Brain pericyte (primary cell): ENCODE measurements around the gene APLF.
A peak's percentile ranks its signal among the peaks of the same experiment; 100 is the strongest.

Experiments
- DNase-seq: peaks from one replicate; pipeline ENCODE4 v3.0.0-alpha.2; 2012; ENCODE audit warnings: low read depth, low spot score

APLF gene, protein sequence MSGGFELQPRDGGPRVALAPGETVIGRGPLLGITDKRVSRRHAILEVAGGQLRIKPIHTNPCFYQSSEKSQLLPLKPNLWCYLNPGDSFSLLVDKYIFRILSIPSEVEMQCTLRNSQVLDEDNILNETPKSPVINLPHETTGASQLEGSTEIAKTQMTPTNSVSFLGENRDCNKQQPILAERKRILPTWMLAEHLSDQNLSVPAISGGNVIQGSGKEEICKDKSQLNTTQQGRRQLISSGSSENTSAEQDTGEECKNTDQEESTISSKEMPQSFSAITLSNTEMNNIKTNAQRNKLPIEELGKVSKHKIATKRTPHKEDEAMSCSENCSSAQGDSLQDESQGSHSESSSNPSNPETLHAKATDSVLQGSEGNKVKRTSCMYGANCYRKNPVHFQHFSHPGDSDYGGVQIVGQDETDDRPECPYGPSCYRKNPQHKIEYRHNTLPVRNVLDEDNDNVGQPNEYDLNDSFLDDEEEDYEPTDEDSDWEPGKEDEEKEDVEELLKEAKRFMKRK

GRCh38 chr2:68467077-68467960, at the start of gene APLF, which contains the start of gene FBXO48:
Gene APLF (plus strand): TSS chr2:68467585. CDS start chr2:68467732, 147 bp downstream.
Gene FBXO48 (minus strand): TSS chr2:68467294. CDS start chr2:68465145, 2,149 bp downstream.
- DNase-seq: peak; percentile 96

DNA sequence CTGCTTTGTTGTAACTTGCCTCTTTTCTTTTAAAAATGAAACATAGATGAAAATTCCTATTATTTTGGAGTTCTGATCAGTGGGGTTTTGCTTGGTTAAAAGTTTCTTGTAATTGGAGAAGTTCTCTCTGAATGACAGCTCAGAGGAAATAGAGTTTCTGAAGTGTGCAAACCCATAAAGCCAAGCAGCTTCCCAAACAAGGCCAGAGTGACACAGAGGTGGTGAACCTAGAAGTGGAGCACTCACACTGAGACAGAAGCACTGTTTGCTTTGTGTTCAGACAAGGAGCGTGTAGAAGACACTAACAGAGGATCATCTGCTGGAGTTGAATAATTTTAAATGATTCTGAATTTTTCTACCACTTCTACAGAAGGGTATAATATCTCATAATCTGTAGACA, 49.5 kb upstream of the APLF start:
- DNase-seq: no peak

DNA sequence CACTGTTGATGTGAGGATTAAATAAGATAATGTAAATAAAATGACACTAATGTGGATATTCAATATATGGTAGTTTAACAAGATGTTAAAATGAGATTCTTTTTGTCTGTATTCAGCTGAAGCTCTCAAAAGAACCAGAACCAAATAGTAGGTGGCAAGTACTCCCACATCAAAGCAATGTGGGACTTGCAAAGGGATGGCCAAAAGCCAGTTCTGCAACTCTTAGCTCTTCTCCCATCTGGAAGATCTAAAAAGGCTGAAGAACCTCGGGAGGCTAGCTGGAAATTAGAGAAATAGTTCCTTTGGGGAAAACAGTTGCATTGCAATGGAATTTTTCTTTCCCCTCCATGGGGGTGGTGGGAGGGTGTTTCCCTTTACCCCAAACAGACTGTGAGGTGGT, 49.0 kb upstream of the APLF start:
- DNase-seq: no peak

DNA sequence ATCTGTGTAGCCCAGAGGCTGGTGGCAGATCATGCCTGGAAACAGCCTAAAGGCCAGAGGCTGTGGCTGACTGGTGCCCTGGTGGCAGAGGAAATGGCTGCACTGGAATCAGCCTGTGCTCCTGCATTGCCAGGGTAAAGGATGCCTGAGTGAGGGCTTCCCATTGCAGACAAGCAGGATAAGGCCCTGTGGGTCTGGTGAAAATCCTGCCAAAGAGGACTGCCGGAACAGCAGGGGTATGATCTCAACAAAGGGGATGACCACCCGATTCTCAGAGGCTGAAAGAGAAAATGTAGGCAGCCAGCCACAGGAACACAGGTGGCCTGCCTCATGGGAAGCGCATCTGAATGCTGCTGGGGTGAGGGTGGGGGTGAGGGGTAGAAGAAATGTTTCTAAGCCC, 48.5 kb upstream of the APLF start:
- DNase-seq: no peak

GRCh38 chr2:68420254-68420910, 47.0 kb upstream of the APLF start:
- no peak for DNase-seq

- DNase-seq: no peak
Observed at GRCh38 chr2:68423966-68424650, 43.3 kb upstream of the APLF start.

- DNase-seq: no peak
Observed at GRCh38 chr2:68425503-68425902, 41.9 kb upstream of the APLF start.

DNA sequence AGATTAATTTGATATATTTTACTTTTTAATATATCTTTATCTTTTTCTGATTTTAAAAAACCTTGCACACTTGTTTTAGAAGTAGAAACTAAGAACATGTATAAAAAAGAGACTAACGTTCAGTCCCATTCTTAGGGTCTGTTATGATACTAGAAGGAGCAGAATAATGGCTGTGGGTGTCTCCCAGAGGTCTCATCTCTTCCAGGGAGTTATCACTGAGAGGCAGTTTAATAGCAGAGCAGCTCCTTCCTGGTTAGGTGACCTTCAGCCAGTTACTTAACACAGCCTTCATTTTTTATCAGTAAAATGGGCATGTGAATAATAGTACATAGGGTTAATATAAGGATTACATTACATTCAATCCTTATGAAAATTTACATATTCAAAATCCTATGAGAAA, 40.9 kb upstream of the APLF start:
- no peak for DNase-seq

DNA sequence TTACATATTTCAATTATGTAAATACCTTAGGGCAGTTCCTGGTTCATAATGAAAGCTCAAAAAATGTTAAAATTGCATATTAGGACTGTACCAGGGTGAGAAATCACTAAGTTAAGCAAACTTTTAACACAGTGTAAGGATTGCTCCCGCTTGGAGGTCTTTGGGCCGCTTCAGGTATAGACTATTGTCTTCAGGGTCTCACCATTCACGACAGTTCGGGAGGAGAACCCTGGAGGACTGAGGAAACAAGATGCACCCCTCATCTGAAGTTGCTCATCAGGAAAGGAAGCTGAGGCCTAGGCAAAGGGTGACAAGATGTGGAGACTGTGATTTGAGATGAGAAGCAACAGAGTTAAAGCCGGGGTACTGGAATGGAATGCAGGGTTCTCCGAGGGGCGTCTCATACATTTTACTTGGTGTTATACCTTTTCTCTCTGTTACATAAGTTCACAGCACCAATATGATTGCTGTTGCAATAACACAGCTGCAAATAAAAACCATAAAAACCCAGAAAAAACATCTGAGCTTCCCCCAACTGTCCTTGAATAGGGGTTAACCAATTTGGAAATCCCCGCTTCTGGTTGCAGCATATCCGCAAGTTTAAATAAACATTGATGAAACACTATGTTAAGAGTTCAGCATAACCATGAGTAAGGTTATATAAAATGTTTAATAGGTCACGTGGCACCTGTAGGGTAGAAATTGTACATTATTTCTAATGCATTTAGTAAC, 40.4 kb upstream of the APLF start:
- peak; percentile 5 for DNase-seq

DNA sequence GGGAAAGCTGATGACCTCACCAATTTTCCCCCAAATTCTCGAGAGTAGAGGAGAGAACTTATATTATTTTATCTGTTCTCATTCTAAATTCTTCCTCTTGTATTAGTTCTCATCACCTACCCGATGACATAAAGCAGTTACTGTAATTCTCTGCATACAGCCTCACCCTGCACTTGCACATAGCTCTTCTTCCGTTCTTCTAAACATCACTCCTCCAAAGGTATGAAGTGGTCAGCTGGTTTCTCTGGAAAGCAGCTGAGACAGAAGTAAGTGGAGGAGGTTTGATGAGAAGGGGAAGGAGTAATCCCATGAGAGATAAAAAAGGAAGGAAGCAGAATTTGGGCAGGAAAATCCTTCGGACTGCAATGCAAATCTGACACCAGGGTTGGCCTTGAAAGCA, 39.3 kb upstream of the APLF start:
- no peak for DNase-seq

- no peak for DNase-seq
Observed at GRCh38 chr2:68428746-68429145, 38.6 kb upstream of the APLF start.

- no peak for DNase-seq
Observed at GRCh38 chr2:68429311-68429826, 38.0 kb upstream of the APLF start.

GRCh38 chr2:68431316-68431972, 35.9 kb upstream of the APLF start:
- no peak for DNase-seq

GRCh38 chr2:68432696-68433658, 34.4 kb upstream of the APLF start:
- no peak for DNase-seq

- no peak for DNase-seq
Observed at GRCh38 chr2:68434981-68435380, 32.4 kb upstream of the APLF start.

DNA sequence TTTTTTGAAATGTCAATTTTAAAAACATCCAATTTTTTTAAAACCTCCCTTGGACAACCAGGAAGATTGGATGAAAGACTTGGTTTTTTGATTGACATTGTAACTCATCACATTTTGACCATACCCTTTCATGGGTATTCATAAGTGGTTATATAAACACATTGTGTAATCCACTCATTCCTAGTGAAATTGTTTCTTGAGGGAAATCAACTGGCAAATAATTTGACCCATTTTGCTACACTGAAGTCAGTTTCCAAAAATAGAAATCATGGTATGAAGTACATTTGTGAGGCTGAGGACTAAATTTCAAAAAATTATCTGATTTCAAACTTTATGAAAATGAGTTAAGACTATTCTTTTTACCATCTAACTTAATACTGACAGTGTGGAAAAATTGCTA, 31.8 kb upstream of the APLF start:
- DNase-seq: no peak

GRCh38 chr2:68436270-68436669, 31.1 kb upstream of the APLF start:
- DNase-seq: no peak

- DNase-seq: no peak
Observed at GRCh38 chr2:68438455-68439303, 28.7 kb upstream of the APLF start.
